Measurements from ENCODE around the gene GM2A. TPM values are rescaled to one million over a fixed set of nuclear protein-coding genes. Genes with fewer than 3 reads are reported as not detected.
A peak's percentile ranks its signal among the peaks of the same experiment; 100 is the strongest.

Gene GM2A
- total and polyA plus RNA-seq, 8 donors = 28.3 to 70.0 (median 37.0) TPM

GRCh38 chr5:151222790-151223446 is 30.1 kb upstream of the GM2A start:
- intact Hi-C loops (cut with DNase I) = no loop called here
- no peaks in the 10 kb centered on the region for H3K27me3 ChIP-seq
- ATAC-seq (peak; percentile 82), DNase-seq (peak in 2 of 4 donors; percentile 69 to 81)
- no peaks in the 10 kb centered on the region for H3K36me3 ChIP-seq
- H3K4me3 ChIP-seq = peak overlapping the region; percentile 72 to 76
- TF ChIP-seq, protein P1, sequence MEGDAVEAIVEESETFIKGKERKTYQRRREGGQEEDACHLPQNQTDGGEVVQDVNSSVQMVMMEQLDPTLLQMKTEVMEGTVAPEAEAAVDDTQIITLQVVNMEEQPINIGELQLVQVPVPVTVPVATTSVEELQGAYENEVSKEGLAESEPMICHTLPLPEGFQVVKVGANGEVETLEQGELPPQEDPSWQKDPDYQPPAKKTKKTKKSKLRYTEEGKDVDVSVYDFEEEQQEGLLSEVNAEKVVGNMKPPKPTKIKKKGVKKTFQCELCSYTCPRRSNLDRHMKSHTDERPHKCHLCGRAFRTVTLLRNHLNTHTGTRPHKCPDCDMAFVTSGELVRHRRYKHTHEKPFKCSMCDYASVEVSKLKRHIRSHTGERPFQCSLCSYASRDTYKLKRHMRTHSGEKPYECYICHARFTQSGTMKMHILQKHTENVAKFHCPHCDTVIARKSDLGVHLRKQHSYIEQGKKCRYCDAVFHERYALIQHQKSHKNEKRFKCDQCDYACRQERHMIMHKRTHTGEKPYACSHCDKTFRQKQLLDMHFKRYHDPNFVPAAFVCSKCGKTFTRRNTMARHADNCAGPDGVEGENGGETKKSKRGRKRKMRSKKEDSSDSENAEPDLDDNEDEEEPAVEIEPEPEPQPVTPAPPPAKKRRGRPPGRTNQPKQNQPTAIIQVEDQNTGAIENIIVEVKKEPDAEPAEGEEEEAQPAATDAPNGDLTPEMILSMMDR (IDR thresholded peaks at IDR 0.05) = no peak
- H3K27ac ChIP-seq = peak overlapping the region; percentile 71 to 92
- H3K4me1 ChIP-seq = peaks cover 0 to 69% of the 10 kb centered on the region in 2 donors
- no peaks in the 10 kb centered on the region for H3K9me3 ChIP-seq

- peak; percentile 96 for ATAC-seq
- intact Hi-C loops (cut with DNase I) = no loop called here
Observed at GRCh38 chr5:151223447-151224264, 29.3 kb upstream of the GM2A start, which contains the start of gene CCDC69. CCDC69 (minus strand) TSS chr5:151224092; CDS start chr5:151223970, 122 bp downstream.

DNA sequence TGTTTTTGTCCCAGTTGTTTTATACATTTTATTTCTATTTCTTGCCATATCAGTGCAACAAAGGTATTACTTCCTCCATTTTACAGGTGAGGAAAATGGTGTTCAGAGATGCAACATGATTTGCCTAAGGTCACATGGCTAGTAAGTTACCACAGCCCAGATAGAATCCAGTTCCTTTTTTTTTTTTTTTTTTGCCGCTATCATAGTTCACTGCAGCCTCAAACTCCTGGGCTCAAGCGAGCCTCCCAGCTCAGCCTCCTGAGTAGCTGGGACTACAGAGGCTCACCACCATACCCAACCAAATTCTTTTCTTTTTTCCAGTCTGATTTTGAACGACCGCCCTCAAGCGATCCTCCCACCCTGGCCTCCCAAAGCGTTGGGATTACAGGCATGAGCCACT is 28.6 kb upstream of the GM2A start:
- H3K27me3 ChIP-seq = no peaks in the 10 kb centered on the region
- peaks cover 0 to 54% of the 10 kb centered on the region in 2 donors for H3K4me1 ChIP-seq
- no peak for ATAC-seq
- peak overlapping the region; percentile 71 to 92 for H3K27ac ChIP-seq
- intact Hi-C loops (cut with DNase I) = no loop called here
- TF ChIP-seq, protein P1 (IDR thresholded peaks at IDR 0.05) = no peak
- no peaks in the 10 kb centered on the region for H3K9me3 ChIP-seq
- peak overlapping the region; percentile 72 to 76 for H3K4me3 ChIP-seq
- DNase-seq = no peak
- H3K36me3 ChIP-seq = no peaks in the 10 kb centered on the region

More at GRCh38 chr5:151223447-151224264, 29.3 kb upstream of the GM2A start, which contains the start of gene CCDC69:
- Histone ChIP-seq H3K4me1 (peaks cover 0 to 61% of the 10 kb centered on the region in 2 donors), H3K27me3 (no peaks in the 10 kb centered on the region), H3K36me3 (no peaks in the 10 kb centered on the region), H3K9me3 (no peaks in the 10 kb centered on the region), H3K27ac (peak within 1 kb of the TSS; percentile 71 to 92), H3K4me3 (peak within 1 kb of the TSS; percentile 72 to 76)
- TF ChIP-seq, protein P1 (IDR thresholded peaks at IDR 0.05) = peak; percentile 21 to 25
- DNase-seq = peak; percentile 57 to 95 (median 82)

DNA sequence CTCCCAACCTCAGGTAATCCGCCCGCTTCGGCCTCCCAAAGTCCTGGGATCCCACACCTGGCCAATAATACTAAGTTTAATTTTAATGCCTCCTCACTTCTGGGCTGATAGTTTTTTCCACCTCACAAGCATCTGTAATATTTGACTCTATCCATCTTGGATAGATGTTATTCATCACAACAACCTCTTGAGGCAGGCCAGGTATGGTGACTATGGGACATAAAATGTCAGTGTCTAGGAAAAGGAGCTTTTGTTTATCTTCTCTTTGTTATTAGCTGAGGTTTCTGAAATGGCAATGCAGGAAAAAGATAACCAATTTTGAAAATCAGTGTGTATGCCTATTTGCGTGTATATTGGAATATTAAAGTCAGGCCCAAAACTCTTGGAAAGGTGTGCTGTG is 27.9 kb upstream of the GM2A start:
- H3K9me3 ChIP-seq = no peaks in the 10 kb centered on the region
- TF ChIP-seq, protein P1 (IDR thresholded peaks at IDR 0.05) = no peak
- ATAC-seq = no peak
- H3K27me3 ChIP-seq = no peaks in the 10 kb centered on the region
- DNase-seq = no peak
- no peak overlapping the region for H3K4me3 ChIP-seq
- peaks cover 0 to 49% of the 10 kb centered on the region in 2 donors for H3K4me1 ChIP-seq
- no peaks in the 10 kb centered on the region for H3K36me3 ChIP-seq
- intact Hi-C loops (cut with DNase I) = no loop called here
- H3K27ac ChIP-seq = peak overlapping the region in 1 of 2 donors; percentile 92

GRCh38 chr5:151225475-151225874 is 27.5 kb upstream of the GM2A start:
- intact Hi-C loops (cut with DNase I) = no loop called here
- no peaks in the 10 kb centered on the region for H3K9me3 ChIP-seq
- H3K36me3 ChIP-seq = no peaks in the 10 kb centered on the region
- DNase-seq (no peak), ATAC-seq (no peak)
- H3K4me1 ChIP-seq = peaks cover 0 to 44% of the 10 kb centered on the region in 2 donors
- no peaks in the 10 kb centered on the region for H3K27me3 ChIP-seq
- no peak overlapping the region for H3K27ac ChIP-seq
- H3K4me3 ChIP-seq = no peak overlapping the region
- TF ChIP-seq, protein P1 (IDR thresholded peaks at IDR 0.05) = no peak
